Measurements from ENCODE around the gene RASSF8.

RASSF8 gene

GRCh38 chr12:25958428-25959070 lies at the start of gene RASSF8:
Gene RASSF8 (plus strand): TSS chr12:25958682. CDS start chr12:26055344, 96,662 bp downstream.
- peak in 49 of 58 donors; percentile 36 to 84 (median 67) for DNase-seq

DNA sequence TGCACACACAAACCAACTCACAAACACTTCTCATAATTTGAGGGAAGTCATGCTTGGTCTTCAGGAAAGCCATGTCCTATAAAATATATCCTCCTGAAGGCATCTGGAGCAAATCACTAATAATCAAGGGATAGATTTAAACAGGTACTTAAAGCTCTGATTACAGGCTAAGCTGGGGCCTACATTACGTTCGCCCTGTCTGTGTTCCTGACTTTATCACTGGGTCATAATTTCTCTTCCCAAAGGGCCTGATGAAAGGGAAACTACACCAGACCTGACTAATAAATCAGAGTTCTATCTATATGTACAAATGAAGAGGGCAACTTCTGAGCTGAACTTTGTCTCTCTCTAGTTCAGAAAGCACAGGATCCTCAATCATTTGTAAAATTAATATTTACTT lies 43.9 kb upstream of the RASSF8 start:
- DNase-seq: no peak

DNA sequence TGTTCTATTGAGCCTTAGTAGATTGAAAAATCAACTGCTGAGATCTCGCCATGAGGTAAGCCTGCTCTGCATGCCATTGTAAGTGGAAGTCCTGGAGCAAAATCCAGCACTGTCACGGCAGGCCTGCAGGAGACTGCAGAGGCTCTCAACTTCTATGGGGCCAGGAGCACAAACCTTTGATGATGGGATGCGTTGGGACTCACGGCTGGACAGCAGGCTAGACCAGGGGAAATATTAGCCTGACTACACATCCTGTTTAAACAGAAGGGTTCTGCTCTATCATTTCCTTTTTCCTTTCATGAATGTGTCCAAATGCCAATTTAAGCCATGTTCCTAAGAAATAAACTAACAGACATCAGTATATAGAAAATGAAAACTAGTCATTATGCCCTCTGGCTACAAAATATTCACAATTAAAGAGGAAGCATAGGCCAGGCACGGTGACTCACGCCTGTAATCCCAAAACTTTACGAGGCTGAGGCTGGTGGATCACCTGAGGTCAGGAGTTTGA lies 33.9 kb upstream of the RASSF8 start:
- DNase-seq: no peak

- no peak for DNase-seq
These were observed 33.4 kb upstream of the RASSF8 start for GRCh38 chr12:25925064-25925463.

DNA sequence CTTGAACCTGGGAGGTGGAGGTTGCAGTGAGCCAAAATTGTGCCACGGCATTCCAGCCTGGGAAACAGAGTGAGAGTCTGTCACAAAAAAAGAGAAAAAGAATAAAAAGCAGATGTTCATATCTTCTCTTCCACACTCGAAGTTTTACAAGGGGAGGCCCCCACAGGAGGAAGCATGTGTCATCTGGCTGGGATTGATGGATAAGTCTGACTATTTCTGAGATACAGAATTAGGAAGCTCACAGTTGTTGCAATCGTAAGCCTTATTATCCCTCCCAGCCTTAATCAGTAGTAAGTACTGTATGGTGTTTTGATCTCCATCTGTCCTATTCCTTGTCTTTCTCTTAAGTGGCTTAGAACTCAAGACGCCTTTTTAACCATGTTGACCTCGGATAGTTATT lies 31.9 kb upstream of the RASSF8 start:
- no peak for DNase-seq

DNA sequence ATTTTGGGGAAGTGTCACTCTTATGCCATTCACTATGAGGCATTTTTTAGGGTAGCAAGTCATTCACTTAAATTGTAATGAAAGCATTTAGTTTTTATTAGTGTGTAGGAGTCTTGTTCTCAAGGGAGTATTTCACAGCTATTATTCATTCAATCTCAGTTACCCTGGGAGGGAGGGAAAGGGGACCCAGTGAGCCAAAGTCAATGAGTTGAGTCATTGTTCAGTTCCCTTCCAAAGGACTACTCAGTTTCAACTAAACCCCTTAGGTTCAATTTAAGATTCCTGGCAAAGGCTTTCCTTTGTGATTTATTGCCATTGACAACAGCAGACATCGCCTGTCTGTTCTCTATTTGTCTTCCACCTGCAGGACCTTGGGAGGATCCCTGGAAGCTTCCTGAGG lies 29.3 kb upstream of the RASSF8 start:
- DNase-seq: no peak

- no peak for DNase-seq
These were observed 25.5 kb upstream of the RASSF8 start for GRCh38 chr12:25932971-25933370.

- no peak for DNase-seq
These were observed 24.0 kb upstream of the RASSF8 start for GRCh38 chr12:25934456-25934855.

DNA sequence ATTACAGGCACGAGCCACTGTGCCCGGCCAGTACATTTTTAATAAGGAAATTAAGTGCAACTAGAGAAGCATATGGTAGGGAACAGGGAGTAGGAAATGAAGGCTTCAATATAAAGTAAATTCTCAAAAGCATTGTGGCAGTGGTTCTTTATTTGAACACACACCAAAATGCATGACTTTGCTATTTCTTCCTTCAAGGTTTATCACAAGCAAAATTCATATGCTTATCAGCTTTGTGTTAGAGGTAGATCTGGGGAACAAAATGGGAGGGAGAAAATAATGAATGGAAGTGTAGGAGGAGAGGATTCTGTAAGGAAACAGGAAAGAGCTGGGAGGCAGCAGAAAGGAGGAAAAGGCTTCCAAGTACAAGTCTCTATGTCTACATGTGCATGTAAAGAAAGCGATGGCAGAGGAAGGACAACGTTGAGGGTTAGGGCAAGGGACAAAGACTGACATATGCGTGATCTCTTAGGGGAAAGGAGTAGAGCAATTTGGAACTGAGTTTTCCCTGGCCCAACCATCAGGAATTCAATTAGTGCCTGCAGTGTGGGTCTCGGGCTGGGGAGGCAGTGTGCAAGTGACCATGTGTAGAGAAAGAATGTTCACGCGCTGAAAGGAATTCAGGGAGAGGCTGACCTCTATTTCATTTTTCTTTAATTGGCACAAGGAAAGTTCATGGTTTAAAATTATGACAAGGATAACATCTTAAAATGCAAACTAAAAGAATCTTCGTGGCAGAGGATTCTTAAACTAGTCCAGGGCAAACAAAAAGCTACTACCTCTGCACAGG lies 22.9 kb upstream of the RASSF8 start:
- no peak for DNase-seq

GRCh38 chr12:25937096-25937495 lies 21.4 kb upstream of the RASSF8 start:
- no peak for DNase-seq

DNA sequence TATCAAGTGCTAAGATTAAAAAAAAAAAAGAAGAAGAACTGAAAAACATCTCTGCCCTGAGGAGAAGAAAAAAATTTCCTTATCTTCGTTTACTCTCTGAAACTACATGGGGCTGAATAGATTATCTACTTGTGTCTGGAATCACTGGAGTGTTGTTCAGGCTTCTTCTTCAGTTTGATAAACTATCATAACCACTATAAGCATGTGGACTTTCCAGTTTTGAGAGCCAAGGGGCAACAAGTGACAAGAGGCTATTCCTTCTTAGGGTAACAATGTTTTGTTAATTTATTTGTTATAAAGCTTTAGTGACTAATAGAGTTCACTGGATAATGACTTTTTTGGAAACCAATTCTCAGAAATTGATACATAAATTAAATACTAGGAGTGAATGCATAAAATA lies 19.9 kb upstream of the RASSF8 start:
- no peak for DNase-seq

DNA sequence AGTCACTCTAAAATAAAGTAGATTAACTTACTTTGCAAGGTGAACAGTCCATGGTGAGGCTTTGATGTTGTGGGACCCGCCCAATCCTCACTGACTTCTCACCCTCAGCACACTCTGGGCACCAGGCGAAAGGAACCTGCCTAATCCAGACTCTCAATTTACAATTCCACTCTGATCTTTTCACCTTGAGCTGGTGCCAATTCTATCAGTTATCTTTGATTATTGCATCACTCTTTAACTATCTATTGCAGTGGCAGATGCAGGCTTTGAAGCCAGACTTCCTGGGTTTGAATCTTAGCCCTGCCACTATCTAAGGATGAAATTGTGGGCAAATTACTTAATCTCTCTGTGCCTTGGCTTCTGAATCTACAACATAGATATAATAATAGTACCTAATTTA lies 18.9 kb upstream of the RASSF8 start:
- DNase-seq: no peak

- DNase-seq: no peak
These were observed 17.6 kb upstream of the RASSF8 start for GRCh38 chr12:25940886-25941285.

GRCh38 chr12:25942709-25943108 lies 15.8 kb upstream of the RASSF8 start:
- DNase-seq: no peak

GRCh38 chr12:25943940-25944339 lies 14.5 kb upstream of the RASSF8 start:
- DNase-seq: no peak

- no peak for DNase-seq
These were observed 9.1 kb upstream of the RASSF8 start for GRCh38 chr12:25949343-25949742.

- no peak for DNase-seq
These were observed 8.0 kb upstream of the RASSF8 start for GRCh38 chr12:25950329-25951115.

DNA sequence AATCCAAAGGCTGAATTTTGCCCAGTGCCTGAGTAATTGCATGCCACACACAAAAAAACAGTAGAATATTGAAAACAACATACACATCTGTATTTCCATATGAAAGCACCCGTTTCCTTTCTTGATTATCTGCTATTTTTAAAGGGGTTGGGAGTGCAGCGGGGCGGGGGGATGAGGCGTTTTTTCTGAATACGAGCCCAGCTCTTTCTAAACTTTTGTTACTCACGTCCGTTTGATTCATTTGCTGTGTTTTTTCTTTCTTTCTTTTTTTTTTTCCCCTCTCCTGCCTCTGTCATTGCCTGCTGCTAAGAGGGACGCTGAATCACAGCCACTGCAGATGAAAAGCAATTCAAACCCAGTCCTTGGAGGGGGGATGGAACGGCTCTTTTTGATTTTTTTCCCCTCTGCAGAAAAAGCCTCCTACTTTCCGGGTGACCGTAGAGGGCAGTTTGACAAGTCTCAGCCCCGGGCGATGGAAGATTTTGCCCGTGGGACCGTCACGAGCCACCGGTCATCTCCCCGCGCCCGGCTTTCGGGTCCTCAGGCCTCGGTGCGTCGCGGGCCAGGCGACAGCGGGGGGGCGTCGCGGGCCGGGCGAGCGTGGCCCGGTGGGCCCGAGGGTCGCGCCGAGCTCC lies 572 bp upstream of the RASSF8 start:
- peak in 30 of 58 donors; percentile 27 to 84 (median 72) for DNase-seq

DNA sequence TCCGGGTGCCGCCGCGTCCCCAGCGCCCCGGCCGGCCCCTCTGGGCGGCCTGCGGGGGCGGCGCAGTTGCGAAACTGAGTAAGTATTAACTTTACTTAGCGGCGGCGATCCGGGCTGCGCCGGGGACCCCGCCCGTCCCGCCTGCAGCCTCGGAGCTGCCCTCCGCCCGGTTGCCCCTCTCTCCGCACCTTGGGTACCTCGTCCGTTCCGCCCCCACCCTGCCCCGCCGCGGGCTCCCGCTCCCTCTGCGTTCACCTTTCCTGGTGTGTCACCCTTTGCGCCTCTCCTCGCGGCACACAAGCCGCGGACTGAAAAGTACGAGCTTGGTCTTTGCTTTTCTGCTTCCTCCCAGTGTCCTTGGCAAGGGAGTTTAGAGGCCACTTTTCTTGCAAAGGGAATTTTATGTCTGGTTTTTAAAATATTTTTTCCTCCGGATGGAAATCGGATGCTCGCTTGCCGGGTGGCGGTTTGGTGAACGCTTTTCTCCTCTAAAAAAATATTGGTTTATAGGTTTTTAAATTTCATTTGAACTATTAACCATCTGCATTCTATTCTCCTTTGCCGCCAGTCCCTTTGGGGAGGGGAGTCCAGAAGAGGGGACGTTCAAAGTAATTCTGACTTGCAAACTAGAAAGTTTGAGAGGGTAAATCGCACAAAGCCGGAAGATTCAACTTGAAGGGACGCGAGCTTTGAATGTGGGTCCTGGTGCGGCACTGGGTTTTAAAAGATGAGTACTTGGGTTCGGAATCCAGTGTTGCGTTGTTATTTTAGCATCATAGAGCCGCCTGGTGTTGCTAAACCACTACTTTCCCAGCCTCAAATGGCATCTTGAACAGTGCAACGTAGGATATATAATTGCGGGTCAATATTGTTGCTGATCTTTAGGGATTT lies 834 bp downstream of the RASSF8 start:
- DNase-seq: peak in 31 of 58 donors; percentile 11 to 63 (median 38)

DNA sequence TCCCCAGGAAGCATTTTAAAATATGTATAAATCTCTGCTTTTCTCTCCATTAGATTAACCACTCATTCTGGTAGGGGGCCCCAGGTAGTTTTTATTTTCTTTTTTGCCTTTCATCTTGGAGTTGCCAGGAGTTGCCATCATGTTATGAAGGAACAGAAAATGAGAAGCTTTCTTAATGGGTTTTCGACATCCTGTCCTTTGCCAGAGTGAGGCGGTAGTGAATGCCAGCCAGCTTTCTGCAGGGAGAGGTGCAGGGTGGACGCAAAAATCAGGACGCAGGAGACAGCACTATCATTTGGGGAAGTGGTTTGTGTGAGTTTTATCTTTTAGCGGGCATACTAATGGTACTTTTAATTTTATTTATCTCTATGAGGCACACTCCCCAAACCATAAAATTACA lies 1.7 kb downstream of the RASSF8 start:
- DNase-seq: peak in 21 of 58 donors; percentile 5 to 50 (median 20)
